Lung (tissue), 12 donors: ENCODE results near the gene EMX1. TPM values are rescaled to one million over a fixed set of nuclear protein-coding genes. Genes with fewer than 3 reads are reported as not detected.

Experiments
- ATAC-seq: fragments of 200-7000 bp; cut with Tn5 transposase; one replicate; pipeline ENCODE4 v1.9.1; 2020; ENCODE audit warnings: moderate number of reproducible peaks; ENCODE audit not compliant: insufficient read depth, low FRiP score
- DNase-seq, 3 donors: peaks; one replicate each; pipeline ENCODE4 v3.0.0-alpha.2; 2013 to 2017
- H3K27ac ChIP-seq, 2 donors: one replicate each; pipeline ENCODE4 v1.5.1; 2013; ENCODE audit warnings: mild to moderate bottlenecking in 2 of 2, moderate library complexity in 2 of 2, control low read depth in 1 of 2, inconsistent platforms in 1 of 2, low read depth in 1 of 2, low read length in 1 of 2
- H3K27me3 ChIP-seq, 3 donors: one replicate each; pipeline ENCODE4 v1.5.1; 2013; ENCODE audit warnings: low read length in 2 of 3; ENCODE audit not compliant: control insufficient read depth in 3 of 3, insufficient read depth in 3 of 3
- H3K36me3 ChIP-seq, 4 donors: one replicate each; pipeline ENCODE4 v1.5.1; 2013; ENCODE audit warnings: low read length in 4 of 4, mild to moderate bottlenecking in 1 of 4, moderate library complexity in 1 of 4; ENCODE audit not compliant: control insufficient read depth in 4 of 4, insufficient read depth in 4 of 4
- H3K4me1 ChIP-seq, 5 donors: one replicate each; pipeline ENCODE4 v1.5.1; 2013; ENCODE audit warnings: low read length in 5 of 5, mild to moderate bottlenecking in 2 of 5, moderate library complexity in 1 of 5; ENCODE audit not compliant: control insufficient read depth in 5 of 5, insufficient read depth in 5 of 5
- H3K4me3 ChIP-seq: one replicate; pipeline ENCODE4 v1.5.1; 2013; ENCODE audit warnings: mild to moderate bottlenecking, control low read depth, moderate library complexity
- H3K9ac ChIP-seq, 2 donors: one replicate each; pipeline ENCODE4 v1.5.1; 2013; ENCODE audit warnings: low read length in 2 of 2, control low read depth in 1 of 2; ENCODE audit not compliant: insufficient read depth in 1 of 2
- H3K9me3 ChIP-seq, 4 donors: one replicate each; pipeline ENCODE4 v1.5.1; 2013; ENCODE audit warnings: low read length in 3 of 4, mild to moderate bottlenecking in 1 of 4, moderate library complexity in 1 of 4; ENCODE audit not compliant: control insufficient read depth in 4 of 4, insufficient read depth in 3 of 4
- WGBS, 2 donors: extraction: QIAGEN DNeasy Blood & Tissue Kit; methylation state at CpG; one replicate each; pipeline ENCODE4 v1.1.7; 2013; 5-methylcytosine and 5-hydroxymethylcytosine counted together
- polyA plus RNA-seq, 2 donors: library from polyadenylated mRNA; stranded (reverse); fragments of 200-250 nt; gene quantifications; one replicate each; pipeline ENCODE4 v1.2.1, GENCODE V29; 2013
- total RNA-seq, 2 donors: library from RNA; depleted of rRNA in 1 of 2; stranded (reverse); fragments of >200 nt in 1 of 2; gene quantifications; one replicate each; pipeline ENCODE4 v1.2.1, GENCODE V29; 2014 to 2021
- TF ChIP-seq, protein P1 (sequence below): IDR thresholded peaks from 2 replicates; pipeline ENCODE4 v1.5.1; 2012; ENCODE audit warnings: mild to moderate bottlenecking; ENCODE audit errors: control extremely low read depth, extremely low read depth
- donor health status: control.
- donor health status: control.
- donor health status: Bipolar disorder and iron deficiency.
- donor health status: healthy.
- donor health status: DM: yes; HTN: yes; CAD: no.

EMX1 gene
- total and polyA plus RNA-seq, 4 donors = 0.02 to 0.12 TPM; not detected in 2

DNA sequence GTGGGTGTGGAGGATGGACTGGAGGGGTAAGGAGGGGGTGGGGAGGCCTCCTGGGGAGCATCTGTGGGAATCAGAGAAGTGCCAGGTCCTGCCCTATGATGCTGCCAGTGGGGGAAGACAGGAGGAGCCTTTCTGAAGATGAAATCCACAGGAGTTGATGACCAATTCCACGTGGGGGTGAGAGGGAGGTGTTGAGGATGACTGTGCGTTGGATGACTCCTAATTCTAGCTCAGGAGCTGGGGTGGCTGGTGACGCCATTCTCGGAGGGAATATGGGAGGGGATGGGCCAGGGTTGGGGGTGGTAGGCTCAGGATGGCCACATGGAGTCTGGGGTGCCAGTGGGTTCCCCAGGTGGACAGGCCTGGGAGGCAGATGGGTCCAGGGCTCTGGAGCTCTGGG lies 32.3 kb downstream of the EMX1 start:
- Histone ChIP-seq H3K36me3 (no peaks in the 10 kb centered on the region), H3K4me3 (no peak overlapping the region), H3K9me3 (no peaks in the 10 kb centered on the region), H3K4me1 (peaks cover 0 to 9% (median 0%) of the 10 kb centered on the region in 5 donors), H3K27me3 (no peaks in the 10 kb centered on the region), H3K9ac (no peak overlapping the region), H3K27ac (no peak overlapping the region)
- no peak for DNase-seq
- WGBS, 2 donors = 93 to 97% methylated on average over 4 of the region's 4 CpGs
- TF ChIP-seq, protein P1, sequence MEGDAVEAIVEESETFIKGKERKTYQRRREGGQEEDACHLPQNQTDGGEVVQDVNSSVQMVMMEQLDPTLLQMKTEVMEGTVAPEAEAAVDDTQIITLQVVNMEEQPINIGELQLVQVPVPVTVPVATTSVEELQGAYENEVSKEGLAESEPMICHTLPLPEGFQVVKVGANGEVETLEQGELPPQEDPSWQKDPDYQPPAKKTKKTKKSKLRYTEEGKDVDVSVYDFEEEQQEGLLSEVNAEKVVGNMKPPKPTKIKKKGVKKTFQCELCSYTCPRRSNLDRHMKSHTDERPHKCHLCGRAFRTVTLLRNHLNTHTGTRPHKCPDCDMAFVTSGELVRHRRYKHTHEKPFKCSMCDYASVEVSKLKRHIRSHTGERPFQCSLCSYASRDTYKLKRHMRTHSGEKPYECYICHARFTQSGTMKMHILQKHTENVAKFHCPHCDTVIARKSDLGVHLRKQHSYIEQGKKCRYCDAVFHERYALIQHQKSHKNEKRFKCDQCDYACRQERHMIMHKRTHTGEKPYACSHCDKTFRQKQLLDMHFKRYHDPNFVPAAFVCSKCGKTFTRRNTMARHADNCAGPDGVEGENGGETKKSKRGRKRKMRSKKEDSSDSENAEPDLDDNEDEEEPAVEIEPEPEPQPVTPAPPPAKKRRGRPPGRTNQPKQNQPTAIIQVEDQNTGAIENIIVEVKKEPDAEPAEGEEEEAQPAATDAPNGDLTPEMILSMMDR = no peak
- ATAC-seq = no peak

GRCh38 chr2:72950558-72951255 lies 33.4 kb downstream of the EMX1 start:
- TF ChIP-seq, protein P1 = no peak
- Histone ChIP-seq H3K9me3 (no peaks in the 10 kb centered on the region), H3K4me3 (no peak overlapping the region), H3K4me1 (peaks cover 0 to 14% (median 0%) of the 10 kb centered on the region in 5 donors), H3K27me3 (no peaks in the 10 kb centered on the region), H3K27ac (no peak overlapping the region), H3K9ac (no peak overlapping the region), H3K36me3 (no peaks in the 10 kb centered on the region)
- 89 to 93% methylated on average over 13 of the region's 13 CpGs for WGBS, 2 donors
- DNase-seq (no peak), ATAC-seq (no peak)

GRCh38 chr2:72951303-72952095 lies 34.2 kb downstream of the EMX1 start:
- no peak overlapping the region for H3K4me3 ChIP-seq
- peaks cover 0 to 14% (median 0%) of the 10 kb centered on the region in 5 donors for H3K4me1 ChIP-seq
- no peaks in the 10 kb centered on the region for H3K27me3 ChIP-seq
- DNase-seq = peak in 1 of 3 donors; percentile 13
- no peak for ATAC-seq
- H3K27ac ChIP-seq = no peak overlapping the region
- WGBS, 2 donors = 88 to 89% methylated on average over 8 of the region's 8 CpGs
- no peak overlapping the region for H3K9ac ChIP-seq
- H3K9me3 ChIP-seq = no peaks in the 10 kb centered on the region
- TF ChIP-seq, protein P1 = no peak
- no peaks in the 10 kb centered on the region for H3K36me3 ChIP-seq
